K562 (cell line): ENCODE results near the gene PELI3. TPM values are rescaled to one million over a fixed set of nuclear protein-coding genes. Genes with fewer than 3 reads are reported as not detected.

Source experiments
- EP300 ChIP-seq: IDR thresholded peaks from 2 replicates; pipeline ENCODE4 v1.6.1; 2012; ENCODE audit warnings: low read length, improper control_type of control experiment
- ESRRA ChIP-seq: fragments of 450-650 bp; IDR thresholded peaks from 2 replicates; pipeline ENCODE4 v1.6.1; 2014; ENCODE audit warnings: low read depth, mild to moderate bottlenecking, moderate library complexity, borderline replicate concordance
- EWSR1 ChIP-seq: fragments of 450-650 bp; IDR thresholded peaks from 2 replicates; pipeline ENCODE4 v1.6.1; 2018; ENCODE audit warnings: borderline replicate concordance, mild to moderate bottlenecking, low read depth, moderate library complexity; ENCODE audit not compliant: partially characterized antibody
- HNRNPLL ChIP-seq: fragments of 200-400 bp; formaldehyde crosslinking; IDR thresholded peaks from 2 replicates; pipeline ENCODE4 v1.6.1; 2017; ENCODE audit warnings: low read length, low read depth, mild to moderate bottlenecking; ENCODE audit not compliant: poor library complexity, severe bottlenecking
- HOXB6 ChIP-seq: fragments of 250-450 bp; sonication (Bioruptor Pico); IDR thresholded peaks from 2 replicates; pipeline ENCODE4 v1.5.1; 2022; ENCODE audit warnings: mild to moderate bottlenecking, borderline replicate concordance
- JUN ChIP-seq, 2 experiments: sonication (generic) in 1 of 2; formaldehyde crosslinking in 1 of 2; IDR thresholded peaks; 2 replicates each; pipeline versions ENCODE4 v1.6.1 to v1.8.0; 2012 to 2022; ENCODE audit warnings: borderline replicate concordance in 2 of 2, mild to moderate bottlenecking in 2 of 2, improper control_type of control experiment in 1 of 2, low read depth in 1 of 2, low read length in 1 of 2, missing genetic modification reagents in 1 of 2
- JUND ChIP-seq, 2 experiments: IDR thresholded peaks; 2 replicates in 1 of 2; 3 replicates in 1 of 2; pipeline ENCODE4 v1.6.1; 2011; ENCODE audit warnings: borderline replicate concordance in 2 of 2, low read depth in 2 of 2, low read length in 2 of 2, improper control_type of control experiment in 1 of 2, missing biosample characterization in 1 of 2, missing genetic modification characterization in 1 of 2, missing genetic modification reagents in 1 of 2
- KLF16 ChIP-seq: IDR thresholded peaks from 2 replicates; pipeline ENCODE4 v1.6.1; 2016; ENCODE audit warnings: antibody characterized with exemption
- PHF21A ChIP-seq: fragments of 450-650 bp; IDR thresholded peaks from 2 replicates; pipeline ENCODE4 v1.6.1; 2017; ENCODE audit warnings: low read depth, borderline replicate concordance
- PRMT5 ChIP-seq: sonication (generic); formaldehyde crosslinking; IDR thresholded peaks from 2 replicates; pipeline ENCODE4 v1.5.0; 2020; ENCODE audit warnings: missing genetic modification reagents
- TAF9B ChIP-seq: fragments of 450-650 bp; IDR thresholded peaks from 2 replicates; pipeline ENCODE4 v1.6.1; 2018; ENCODE audit warnings: mild to moderate bottlenecking; ENCODE audit not compliant: partially characterized antibody
- YBX1 ChIP-seq: fragments of 450-650 bp; IDR thresholded peaks from 2 replicates; pipeline ENCODE4 v1.7.1; 2016; ENCODE audit warnings: mild to moderate bottlenecking
- ZBTB33 ChIP-seq: sonication (generic); formaldehyde crosslinking; IDR thresholded peaks from 2 replicates; pipeline ENCODE4 v1.8.1; 2023; ENCODE audit warnings: mild to moderate bottlenecking, missing genetic modification reagents
- ZNF12 ChIP-seq: sonication (generic); formaldehyde crosslinking; IDR thresholded peaks from 2 replicates; pipeline ENCODE4 v1.4.0; 2020; ENCODE audit warnings: mild to moderate bottlenecking, missing genetic modification reagents
- ZNF311 ChIP-seq: fragments of 250-450 bp; sonication (Bioruptor Pico); IDR thresholded peaks from 2 replicates; pipeline ENCODE4 v1.4.0; 2020; ENCODE audit warnings: mild to moderate bottlenecking, moderate library complexity
- ZNF507 ChIP-seq: conservative IDR thresholded peaks from 2 replicates; pipeline ENCODE4 v1.6.1; 2017; ENCODE audit warnings: missing genetic modification characterization, missing compliant biosample characterization
- polyA plus RNA-seq, 8 experiments: library from polyadenylated mRNA; depleted of rRNA in 4 of 8; stranded (reverse) in 5 of 8; unstranded in 3 of 8; fragments of >200 nt; fragmentation: Nextera tagmentation in 2 of 8; fragmentation: Illumina TruSeq in 1 of 8; extraction: Ambion mirVana in 2 of 8; extraction: Trizol in 1 of 8; gene quantifications; 2 replicates each; pipeline versions ENCODE4 v1.2.1 to v1.2.3, GENCODE V29; 2011 to 2014; ENCODE audit warnings: inconsistent platforms in 1 of 8, missing spikeins in 1 of 8
- total RNA-seq, 7 experiments: library from RNA; depleted of rRNA in 6 of 7; stranded (reverse); fragments of >200 nt in 6 of 7; fragmentation: Illumina TruSeq in 2 of 7; extraction: Trizol in 2 of 7; gene quantifications; 2 replicates each; pipeline versions ENCODE4 v1.2.1 to v1.2.3, GENCODE V29; 2011 to 2021; ENCODE audit warnings: low replicate concordance in 1 of 7
- TF ChIP-seq, protein P1 (sequence below): fragments of 250-450 bp; sonication (Bioruptor Pico); IDR thresholded peaks from 2 replicates; pipeline ENCODE4 v1.8.0; 2021; ENCODE audit warnings: moderate library complexity, mild to moderate bottlenecking, inconsistent platforms
- TF ChIP-seq, protein P2 (sequence below): sonication (generic); formaldehyde crosslinking; IDR thresholded peaks from 2 replicates; pipeline ENCODE4 v1.8.1; 2022; ENCODE audit warnings: missing genetic modification reagents

Gene PELI3
- total and polyA plus RNA-seq, 9 of the 15 experiments (the other 6 are each of a cell fraction or from before 2014, with no cell fraction given), result 0.17 to 4.2 (median 1.9) TPM

DNA sequence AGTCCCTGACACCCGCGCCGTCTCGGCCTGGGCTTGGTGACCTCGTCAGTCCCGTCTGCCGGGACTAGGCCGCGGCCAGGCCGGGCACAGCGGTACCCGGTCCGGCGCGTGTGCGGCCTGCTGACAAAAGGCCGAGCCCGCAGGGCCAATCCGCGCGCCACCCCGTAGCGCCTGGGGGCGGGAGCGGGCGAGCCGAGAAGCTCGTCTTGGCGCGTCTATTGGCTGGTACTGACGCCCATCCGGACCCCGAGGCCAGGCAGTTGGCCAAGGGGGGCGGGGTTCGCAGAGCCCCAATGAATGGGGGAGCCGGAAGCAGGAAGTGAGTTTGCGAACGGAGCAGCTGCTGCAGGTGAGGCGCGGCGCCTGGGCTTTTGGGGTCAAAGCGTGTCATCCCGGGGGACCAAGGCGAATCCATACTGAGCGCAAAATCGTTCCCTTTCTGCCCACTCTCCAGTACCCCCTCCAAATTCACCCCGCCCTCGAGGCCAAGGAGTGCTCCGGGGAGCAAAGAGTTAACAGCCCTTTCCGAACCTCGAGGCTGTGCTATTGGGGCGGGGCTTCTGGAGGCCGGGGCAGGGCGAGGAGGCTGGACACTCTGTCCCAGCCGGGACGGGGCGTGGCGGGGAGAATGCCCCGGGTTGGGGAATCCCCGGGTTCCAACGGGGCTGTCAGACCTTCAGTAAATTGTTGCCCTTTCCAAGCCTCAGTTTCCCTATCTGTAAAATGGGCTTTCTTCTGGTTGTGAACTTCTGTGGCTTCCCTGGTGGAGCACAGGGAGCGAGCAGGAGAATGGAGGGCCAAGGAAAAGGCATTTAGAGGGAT lies 13.6 kb downstream of the PELI3 start, which contains the start of gene DPP3 (continued):
- TF ChIP-seq, protein P1, sequence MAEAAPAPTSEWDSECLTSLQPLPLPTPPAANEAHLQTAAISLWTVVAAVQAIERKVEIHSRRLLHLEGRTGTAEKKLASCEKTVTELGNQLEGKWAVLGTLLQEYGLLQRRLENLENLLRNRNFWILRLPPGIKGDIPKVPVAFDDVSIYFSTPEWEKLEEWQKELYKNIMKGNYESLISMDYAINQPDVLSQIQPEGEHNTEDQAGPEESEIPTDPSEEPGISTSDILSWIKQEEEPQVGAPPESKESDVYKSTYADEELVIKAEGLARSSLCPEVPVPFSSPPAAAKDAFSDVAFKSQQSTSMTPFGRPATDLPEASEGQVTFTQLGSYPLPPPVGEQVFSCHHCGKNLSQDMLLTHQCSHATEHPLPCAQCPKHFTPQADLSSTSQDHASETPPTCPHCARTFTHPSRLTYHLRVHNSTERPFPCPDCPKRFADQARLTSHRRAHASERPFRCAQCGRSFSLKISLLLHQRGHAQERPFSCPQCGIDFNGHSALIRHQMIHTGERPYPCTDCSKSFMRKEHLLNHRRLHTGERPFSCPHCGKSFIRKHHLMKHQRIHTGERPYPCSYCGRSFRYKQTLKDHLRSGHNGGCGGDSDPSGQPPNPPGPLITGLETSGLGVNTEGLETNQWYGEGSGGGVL (CRISPR knock-in tag), result no peak
- TF ChIP-seq ESRRA (peak; percentile 94), PHF21A (no peak), EP300 (no peak), TAF9B (peak; percentile 58), ZNF311 (no peak), PRMT5 (CRISPR knock-in tag) (no peak), ZNF12 (peak; percentile 50), ZBTB33 (CRISPR knock-in tag) (no peak), EWSR1 (no peak), JUND (IDR thresholded peaks at IDR 0.05; ENCODE audit: borderline replicate concordance, low read depth, low read length) (peak; percentile 18; the same call in 1 of the 2 replicates), JUND (tag; IDR thresholded peaks at IDR 0.05; ENCODE audit: borderline replicate concordance, low read depth, low read length) (no peak; the same call in 1 of the 3 replicates), YBX1 (no peak), JUN (IDR thresholded peaks at IDR 0.05; ENCODE audit: borderline replicate concordance, low read depth, low read length) (0 out of 2 replicates have a peak, but pooled peaks have one; percentile 7), JUN (CRISPR knock-in tag; IDR thresholded peaks at IDR 0.05; ENCODE audit: borderline replicate concordance) (no peak), KLF16 (no peak), ZNF507 (no peak), HOXB6 (CRISPR knock-in tag) (no peak), HNRNPLL (peak; percentile 23)
- TF ChIP-seq, protein P2, sequence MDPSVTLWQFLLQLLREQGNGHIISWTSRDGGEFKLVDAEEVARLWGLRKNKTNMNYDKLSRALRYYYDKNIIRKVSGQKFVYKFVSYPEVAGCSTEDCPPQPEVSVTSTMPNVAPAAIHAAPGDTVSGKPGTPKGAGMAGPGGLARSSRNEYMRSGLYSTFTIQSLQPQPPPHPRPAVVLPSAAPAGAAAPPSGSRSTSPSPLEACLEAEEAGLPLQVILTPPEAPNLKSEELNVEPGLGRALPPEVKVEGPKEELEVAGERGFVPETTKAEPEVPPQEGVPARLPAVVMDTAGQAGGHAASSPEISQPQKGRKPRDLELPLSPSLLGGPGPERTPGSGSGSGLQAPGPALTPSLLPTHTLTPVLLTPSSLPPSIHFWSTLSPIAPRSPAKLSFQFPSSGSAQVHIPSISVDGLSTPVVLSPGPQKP, result no peak
